ENCODE measurements around the gene CKMT2.

Gene CKMT2

DNA sequence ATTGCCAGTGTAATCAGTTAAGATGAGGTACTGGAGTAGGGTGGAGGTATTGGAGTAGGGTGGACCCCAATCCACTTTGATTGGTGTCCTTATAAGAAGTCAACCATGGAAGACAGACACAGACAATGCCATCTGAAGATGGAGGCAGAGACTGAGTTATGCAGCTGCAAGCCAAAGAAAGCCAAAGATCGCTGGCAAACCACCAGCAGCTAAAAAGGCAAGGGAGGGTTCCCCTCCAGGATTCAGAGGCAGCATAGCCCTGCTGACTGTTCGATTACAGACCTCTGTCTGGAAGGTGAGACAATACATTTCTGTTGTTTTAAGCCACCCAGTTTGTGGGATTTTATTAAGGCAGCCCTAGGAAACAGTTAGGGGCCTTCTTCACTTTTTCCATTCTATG is 30.5 kb upstream of the CKMT2 start:
- DNase-seq (ENCODE audit: low read depth), result peak; percentile 15
- Histone ChIP-seq H3K36me3 (ENCODE audit: control insufficient read depth, insufficient read depth, low read length, severe bottlenecking) (no peaks in the 10 kb centered on the region), H3K9ac (ENCODE audit: low read length) (no peak overlapping the region), H3K4me1 (ENCODE audit: control insufficient read depth, insufficient read depth, low read length) (no peaks in the 10 kb centered on the region), H3K27me3 (replicated peaks; ENCODE audit: control insufficient read depth, insufficient read depth, low read length) (no peaks in the 10 kb centered on the region), H3K4me3 (ENCODE audit: low read length) (no peak overlapping the region), H3K9me3 (ENCODE audit: control insufficient read depth, low read length) (no peaks in the 10 kb centered on the region)

DNA sequence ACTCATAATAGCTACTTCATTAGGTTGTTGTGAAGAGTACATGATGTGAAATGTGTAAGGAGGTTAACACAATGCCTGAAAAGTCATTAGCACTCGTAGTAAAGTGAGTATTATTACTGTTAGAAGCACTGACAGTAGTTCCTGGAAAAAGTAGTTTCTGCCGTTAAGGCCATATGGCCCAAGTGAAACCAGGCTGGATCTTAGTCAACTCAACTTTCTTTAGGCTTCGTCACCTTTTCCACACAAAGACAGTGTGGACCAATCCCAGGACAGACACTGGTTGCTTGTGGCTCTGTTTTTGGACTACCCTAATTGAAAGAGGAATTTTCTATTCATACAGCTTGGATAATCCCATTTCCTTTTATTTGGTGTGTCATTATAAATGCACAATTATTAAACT is 29.4 kb upstream of the CKMT2 start:
- H3K4me1 ChIP-seq (ENCODE audit: control insufficient read depth, insufficient read depth, low read length), result no peaks in the 10 kb centered on the region
- no peaks in the 10 kb centered on the region for H3K9me3 ChIP-seq (ENCODE audit: control insufficient read depth, low read length)
- H3K27me3 ChIP-seq (replicated peaks; ENCODE audit: control insufficient read depth, insufficient read depth, low read length), result no peaks in the 10 kb centered on the region
- no peaks in the 10 kb centered on the region for H3K36me3 ChIP-seq (ENCODE audit: control insufficient read depth, insufficient read depth, low read length, severe bottlenecking)
- DNase-seq (ENCODE audit: low read depth), result no peak
- H3K4me3 ChIP-seq (ENCODE audit: low read length), result no peak overlapping the region
- no peak overlapping the region for H3K9ac ChIP-seq (ENCODE audit: low read length)

- H3K9me3 ChIP-seq (ENCODE audit: control insufficient read depth, low read length), result no peaks in the 10 kb centered on the region
- no peaks in the 10 kb centered on the region for H3K4me1 ChIP-seq (ENCODE audit: control insufficient read depth, insufficient read depth, low read length)
- H3K36me3 ChIP-seq (ENCODE audit: control insufficient read depth, insufficient read depth, low read length, severe bottlenecking), result no peaks in the 10 kb centered on the region
- DNase-seq (ENCODE audit: low read depth), result no peak
- no peak overlapping the region for H3K4me3 ChIP-seq (ENCODE audit: low read length)
- no peak overlapping the region for H3K9ac ChIP-seq (ENCODE audit: low read length)
- no peaks in the 10 kb centered on the region for H3K27me3 ChIP-seq (replicated peaks; ENCODE audit: control insufficient read depth, insufficient read depth, low read length)
Measured at GRCh38 chr5:81204205-81204604, 28.9 kb upstream of the CKMT2 start.

DNA sequence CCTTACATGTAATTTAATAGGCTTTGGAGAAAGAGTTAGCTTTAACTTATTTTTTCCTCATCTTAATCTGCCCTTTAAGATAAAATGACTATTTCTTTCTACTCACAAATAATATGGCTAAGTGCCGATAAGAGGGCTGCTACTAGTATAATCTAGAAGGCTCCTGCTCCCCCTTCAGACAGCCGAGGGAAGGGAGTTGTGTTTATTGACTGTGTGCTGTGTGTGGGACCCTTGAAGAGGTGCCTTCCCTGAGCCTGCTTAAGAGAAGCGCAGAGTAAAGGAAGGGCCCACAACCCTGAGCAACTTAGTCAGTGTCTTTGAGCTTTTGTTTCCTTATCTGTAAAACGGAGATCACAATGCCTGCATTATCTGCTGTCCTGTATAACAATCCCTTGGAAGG is 28.1 kb upstream of the CKMT2 start:
- no peaks in the 10 kb centered on the region for H3K4me1 ChIP-seq (ENCODE audit: control insufficient read depth, insufficient read depth, low read length)
- H3K27me3 ChIP-seq (replicated peaks; ENCODE audit: control insufficient read depth, insufficient read depth, low read length), result no peaks in the 10 kb centered on the region
- H3K9ac ChIP-seq (ENCODE audit: low read length), result no peak overlapping the region
- H3K36me3 ChIP-seq (ENCODE audit: control insufficient read depth, insufficient read depth, low read length, severe bottlenecking), result no peaks in the 10 kb centered on the region
- no peak overlapping the region for H3K4me3 ChIP-seq (ENCODE audit: low read length)
- DNase-seq (ENCODE audit: low read depth), result no peak
- H3K9me3 ChIP-seq (ENCODE audit: control insufficient read depth, low read length), result no peaks in the 10 kb centered on the region

GRCh38 chr5:81207009-81207408 is 26.1 kb upstream of the CKMT2 start:
- H3K36me3 ChIP-seq (ENCODE audit: control insufficient read depth, insufficient read depth, low read length, severe bottlenecking), result no peaks in the 10 kb centered on the region
- DNase-seq (ENCODE audit: low read depth), result no peak
- no peak overlapping the region for H3K9ac ChIP-seq (ENCODE audit: low read length)
- H3K9me3 ChIP-seq (ENCODE audit: control insufficient read depth, low read length), result no peaks in the 10 kb centered on the region
- H3K27me3 ChIP-seq (replicated peaks; ENCODE audit: control insufficient read depth, insufficient read depth, low read length), result no peaks in the 10 kb centered on the region
- no peak overlapping the region for H3K4me3 ChIP-seq (ENCODE audit: low read length)
- no peaks in the 10 kb centered on the region for H3K4me1 ChIP-seq (ENCODE audit: control insufficient read depth, insufficient read depth, low read length)

GRCh38 chr5:81208904-81209303 is 24.2 kb upstream of the CKMT2 start:
- no peaks in the 10 kb centered on the region for H3K4me1 ChIP-seq (ENCODE audit: control insufficient read depth, insufficient read depth, low read length)
- H3K4me3 ChIP-seq (ENCODE audit: low read length), result no peak overlapping the region
- H3K9me3 ChIP-seq (ENCODE audit: control insufficient read depth, low read length), result no peaks in the 10 kb centered on the region
- no peaks in the 10 kb centered on the region for H3K36me3 ChIP-seq (ENCODE audit: control insufficient read depth, insufficient read depth, low read length, severe bottlenecking)
- no peak for DNase-seq (ENCODE audit: low read depth)
- H3K9ac ChIP-seq (ENCODE audit: low read length), result no peak overlapping the region
- H3K27me3 ChIP-seq (replicated peaks; ENCODE audit: control insufficient read depth, insufficient read depth, low read length), result no peaks in the 10 kb centered on the region

DNA sequence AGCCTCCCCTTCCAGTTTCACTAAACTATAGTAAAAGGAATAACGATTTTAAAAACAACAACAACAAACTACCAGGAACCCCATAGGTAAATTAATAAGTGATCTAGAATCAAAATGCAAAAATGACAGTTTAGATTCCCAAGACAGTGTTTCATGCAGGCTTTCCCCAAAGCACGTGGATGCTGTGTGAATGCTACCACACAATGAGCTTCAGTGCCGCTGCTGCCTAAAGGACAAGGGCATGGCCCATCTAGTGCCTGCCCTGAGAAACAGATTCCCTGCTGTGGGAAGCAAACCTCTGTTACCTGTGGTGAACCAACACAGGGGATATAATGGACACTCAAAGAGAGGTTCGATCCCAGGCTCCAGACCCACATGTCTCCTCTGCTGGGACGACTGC is 23.7 kb upstream of the CKMT2 start:
- H3K9ac ChIP-seq (ENCODE audit: low read length), result no peak overlapping the region

DNA sequence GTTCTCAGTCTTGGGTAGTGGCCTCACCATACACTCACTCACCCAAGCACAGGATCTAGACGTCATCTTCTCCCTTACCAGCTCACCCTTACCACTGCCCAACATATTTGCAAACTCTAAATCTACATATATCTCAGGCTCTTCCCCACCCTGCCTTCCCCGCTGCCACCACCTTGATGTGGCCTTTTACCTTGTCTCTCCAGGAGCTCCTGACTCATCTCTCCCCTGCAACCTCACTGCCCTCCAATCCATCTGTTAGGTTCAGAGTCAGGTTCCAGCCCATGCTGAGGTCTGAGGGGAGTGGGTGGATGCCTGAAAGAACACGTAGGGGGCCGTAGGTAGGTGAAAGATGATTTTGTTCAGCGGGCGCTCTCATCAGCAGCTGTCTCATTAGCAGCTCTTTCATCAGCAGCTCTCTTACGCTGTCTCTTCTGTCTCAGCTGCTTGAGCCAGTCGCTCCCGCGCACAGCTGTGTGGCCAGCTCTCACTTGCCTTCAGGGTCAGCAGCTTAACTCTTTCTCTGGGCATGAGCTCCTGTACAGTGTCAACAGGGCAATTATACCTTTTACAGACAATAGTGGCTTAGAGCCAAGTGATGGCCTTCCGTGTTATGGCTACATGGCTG is 23.1 kb upstream of the CKMT2 start:
- H3K9me3 ChIP-seq (ENCODE audit: control insufficient read depth, low read length), result no peaks in the 10 kb centered on the region
- H3K9ac ChIP-seq (ENCODE audit: low read length), result no peak overlapping the region
- H3K4me3 ChIP-seq (ENCODE audit: low read length), result no peak overlapping the region
- H3K27me3 ChIP-seq (replicated peaks; ENCODE audit: control insufficient read depth, insufficient read depth, low read length), result no peaks in the 10 kb centered on the region
- DNase-seq (ENCODE audit: low read depth), result no peak
- H3K4me1 ChIP-seq (ENCODE audit: control insufficient read depth, insufficient read depth, low read length), result no peaks in the 10 kb centered on the region
- no peaks in the 10 kb centered on the region for H3K36me3 ChIP-seq (ENCODE audit: control insufficient read depth, insufficient read depth, low read length, severe bottlenecking)

More for the DNA sequence above, 23.7 kb upstream of the CKMT2 start:
- Histone ChIP-seq H3K9me3 (ENCODE audit: control insufficient read depth, low read length) (no peaks in the 10 kb centered on the region), H3K4me1 (ENCODE audit: control insufficient read depth, insufficient read depth, low read length) (no peaks in the 10 kb centered on the region), H3K36me3 (ENCODE audit: control insufficient read depth, insufficient read depth, low read length, severe bottlenecking) (no peaks in the 10 kb centered on the region), H3K27me3 (replicated peaks; ENCODE audit: control insufficient read depth, insufficient read depth, low read length) (no peaks in the 10 kb centered on the region), H3K4me3 (ENCODE audit: low read length) (no peak overlapping the region)
- no peak for DNase-seq (ENCODE audit: low read depth)

DNA sequence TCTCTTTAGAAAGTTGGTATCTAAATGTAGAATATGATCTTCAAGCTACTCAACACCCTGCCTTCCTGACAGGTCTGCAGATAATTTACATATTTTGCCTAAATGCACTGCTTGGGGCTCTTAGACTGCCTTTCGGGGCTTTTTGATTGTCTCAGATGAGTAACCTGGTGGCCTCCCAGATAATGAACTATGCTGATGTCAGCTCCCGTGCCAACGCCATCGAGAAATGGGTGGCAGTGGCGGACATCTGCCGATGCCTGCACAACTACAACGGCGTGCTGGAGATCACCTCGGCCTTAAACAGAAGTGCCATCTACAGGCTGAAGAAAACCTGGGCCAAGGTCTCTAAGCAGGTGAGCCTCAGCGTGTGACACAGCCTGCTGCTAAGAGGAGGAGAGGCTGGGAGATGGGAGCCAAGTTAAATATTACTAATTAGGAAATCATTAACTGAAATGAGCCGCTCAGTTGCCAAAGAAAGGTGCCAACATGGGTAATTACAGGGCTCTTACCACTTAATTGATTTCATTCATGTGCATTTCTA is 20.8 kb upstream of the CKMT2 start:
- no peak overlapping the region for H3K9ac ChIP-seq (ENCODE audit: low read length)
- no peaks in the 10 kb centered on the region for H3K4me1 ChIP-seq (ENCODE audit: control insufficient read depth, insufficient read depth, low read length)
- H3K27me3 ChIP-seq (replicated peaks; ENCODE audit: control insufficient read depth, insufficient read depth, low read length), result no peaks in the 10 kb centered on the region
- no peak for DNase-seq (ENCODE audit: low read depth)
- no peaks in the 10 kb centered on the region for H3K36me3 ChIP-seq (ENCODE audit: control insufficient read depth, insufficient read depth, low read length, severe bottlenecking)
- no peaks in the 10 kb centered on the region for H3K9me3 ChIP-seq (ENCODE audit: control insufficient read depth, low read length)
- no peak overlapping the region for H3K4me3 ChIP-seq (ENCODE audit: low read length)

- H3K27me3 ChIP-seq (replicated peaks; ENCODE audit: control insufficient read depth, insufficient read depth, low read length), result no peaks in the 10 kb centered on the region
- H3K9me3 ChIP-seq (ENCODE audit: control insufficient read depth, low read length), result no peaks in the 10 kb centered on the region
- no peaks in the 10 kb centered on the region for H3K36me3 ChIP-seq (ENCODE audit: control insufficient read depth, insufficient read depth, low read length, severe bottlenecking)
- H3K4me3 ChIP-seq (ENCODE audit: low read length), result no peak overlapping the region
- no peak for DNase-seq (ENCODE audit: low read depth)
- no peaks in the 10 kb centered on the region for H3K4me1 ChIP-seq (ENCODE audit: control insufficient read depth, insufficient read depth, low read length)
- no peak overlapping the region for H3K9ac ChIP-seq (ENCODE audit: low read length)
Measured at GRCh38 chr5:81213070-81213469, 20.1 kb upstream of the CKMT2 start.

DNA sequence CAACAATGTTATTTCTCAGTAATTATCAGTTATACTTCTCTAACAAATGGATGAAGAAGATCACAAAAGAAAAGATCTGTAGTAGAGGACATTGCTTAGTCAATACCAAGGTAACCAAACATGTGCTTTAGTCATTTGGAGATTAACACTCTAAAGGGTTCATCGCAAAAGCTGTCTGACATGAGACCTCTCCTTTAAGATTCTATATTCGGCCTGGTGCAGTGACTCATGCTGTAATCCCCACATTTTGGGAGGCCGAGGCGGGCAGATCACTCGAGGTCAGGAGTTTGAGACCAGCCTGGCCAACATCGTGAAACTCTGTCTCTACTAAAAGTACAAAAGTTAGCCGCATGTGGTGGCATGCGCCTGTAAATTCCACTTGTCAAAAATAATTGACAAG is 18.3 kb upstream of the CKMT2 start:
- H3K9ac ChIP-seq (ENCODE audit: low read length), result no peak overlapping the region
- no peak overlapping the region for H3K4me3 ChIP-seq (ENCODE audit: low read length)
- H3K36me3 ChIP-seq (ENCODE audit: control insufficient read depth, insufficient read depth, low read length, severe bottlenecking), result no peaks in the 10 kb centered on the region
- no peaks in the 10 kb centered on the region for H3K27me3 ChIP-seq (replicated peaks; ENCODE audit: control insufficient read depth, insufficient read depth, low read length)
- H3K9me3 ChIP-seq (ENCODE audit: control insufficient read depth, low read length), result no peaks in the 10 kb centered on the region
- no peak for DNase-seq (ENCODE audit: low read depth)
- no peaks in the 10 kb centered on the region for H3K4me1 ChIP-seq (ENCODE audit: control insufficient read depth, insufficient read depth, low read length)

GRCh38 chr5:81216152-81216551 is 17.0 kb upstream of the CKMT2 start:
- H3K9ac ChIP-seq (ENCODE audit: low read length), result no peak overlapping the region
- H3K4me3 ChIP-seq (ENCODE audit: low read length), result no peak overlapping the region
- H3K9me3 ChIP-seq (ENCODE audit: control insufficient read depth, low read length), result no peaks in the 10 kb centered on the region
- no peak for DNase-seq (ENCODE audit: low read depth)
- no peaks in the 10 kb centered on the region for H3K36me3 ChIP-seq (ENCODE audit: control insufficient read depth, insufficient read depth, low read length, severe bottlenecking)
- no peaks in the 10 kb centered on the region for H3K27me3 ChIP-seq (replicated peaks; ENCODE audit: control insufficient read depth, insufficient read depth, low read length)
- no peaks in the 10 kb centered on the region for H3K4me1 ChIP-seq (ENCODE audit: control insufficient read depth, insufficient read depth, low read length)

Measured in adipocyte (in vitro differentiated cells).